ENCODE results near the gene OR5D13.

The OR5D13 gene

GRCh38 chr11:55773138-55773537, at the start of gene OR5D13:
TSS of gene OR5D13 (plus strand) at chr11:55773438. CDS start at chr11:55773438, 0 bp downstream.
- no peak for DNase-seq

GRCh38 chr11:55726715-55727324, 46.4 kb upstream of the OR5D13 start:
- no peak for DNase-seq

- no peak for DNase-seq
These were observed 40.3 kb upstream of the OR5D13 start for GRCh38 chr11:55732936-55733335.

- DNase-seq: no peak
These were observed 18.4 kb downstream of the OR5D13 start for GRCh38 chr11:55791606-55792005.

- DNase-seq: no peak
These were observed 20.1 kb downstream of the OR5D13 start for GRCh38 chr11:55793321-55793720.

GRCh38 chr11:55795256-55795655, 22.0 kb downstream of the OR5D13 start, which contains the start of gene OR5D14:
TSS of gene OR5D14 (plus strand) at chr11:55795556. CDS start at chr11:55795556, 0 bp downstream.
- no peak for DNase-seq

GRCh38 chr11:55806248-55806647, 33.0 kb downstream of the OR5D13 start:
- no peak for DNase-seq

GRCh38 chr11:55811067-55811466, 37.8 kb downstream of the OR5D13 start, which contains the start of gene OR5L1:
TSS of gene OR5L1 (plus strand) at chr11:55811367. CDS start at chr11:55811467, 100 bp downstream.
- no peak for DNase-seq

- DNase-seq: no peak
These were observed 46.1 kb downstream of the OR5D13 start, which contains the start of gene OR5D18 for GRCh38 chr11:55819330-55819729. TSS of gene OR5D18 (plus strand) at chr11:55819630. CDS start at chr11:55819630, 0 bp downstream.

All from NCI-H510A treated with DMSO at 0.1 percent for 48 hours (cell line).